ENCODE results near the gene POU3F1.
A peak's percentile ranks its signal among the peaks of the same experiment; 100 is the strongest.

POU3F1 gene

GRCh38 chr1:38022810-38023209 lies 23.8 kb downstream of the POU3F1 start:
- Histone ChIP-seq H3K9me3 (replicated peaks; ENCODE audit: low read length) (no peaks in the 10 kb centered on the region), H3K4me2 (ENCODE audit: low read length) (no peak overlapping the region), H3K9ac (ENCODE audit: low read depth, low read length) (no peak overlapping the region), H3K36me3 (ENCODE audit: insufficient read depth, low read length) (peaks cover 67% of the 10 kb centered on the region), H3K4me3 (ENCODE audit: low read length) (no peak overlapping the region), H3K27me3 (ENCODE audit: control insufficient read depth, insufficient read depth, low read length) (no peaks in the 10 kb centered on the region), H3K4me1 (ENCODE audit: control insufficient read depth, insufficient read depth, low read length) (peaks cover 15% of the 10 kb centered on the region)

GRCh38 chr1:38021969-38022368 lies 24.6 kb downstream of the POU3F1 start:
- H3K36me3 ChIP-seq (ENCODE audit: insufficient read depth, low read length) = peaks cover 71% of the 10 kb centered on the region
- H3K4me2 ChIP-seq (ENCODE audit: low read length) = no peak overlapping the region

GRCh38 chr1:38020396-38020795 lies 26.2 kb downstream of the POU3F1 start:
- Histone ChIP-seq H3K4me2 (ENCODE audit: low read length) (peak overlapping the region; percentile 52), H3K9ac (ENCODE audit: low read depth, low read length) (peak overlapping the region; percentile 9), H3K27me3 (ENCODE audit: control insufficient read depth, insufficient read depth, low read length) (no peaks in the 10 kb centered on the region), H3K36me3 (ENCODE audit: insufficient read depth, low read length) (peaks cover 63% of the 10 kb centered on the region), H3K4me3 (ENCODE audit: low read length) (no peak overlapping the region), H3K9me3 (replicated peaks; ENCODE audit: low read length) (no peaks in the 10 kb centered on the region), H3K4me1 (ENCODE audit: control insufficient read depth, insufficient read depth, low read length) (peaks cover 13% of the 10 kb centered on the region)

More at GRCh38 chr1:38021969-38022368, 24.6 kb downstream of the POU3F1 start:
- peaks cover 12% of the 10 kb centered on the region for H3K4me1 ChIP-seq (ENCODE audit: control insufficient read depth, insufficient read depth, low read length)
- no peak overlapping the region for H3K4me3 ChIP-seq (ENCODE audit: low read length)
- no peak overlapping the region for H3K9ac ChIP-seq (ENCODE audit: low read depth, low read length)
- no peaks in the 10 kb centered on the region for H3K9me3 ChIP-seq (replicated peaks; ENCODE audit: low read length)
- no peaks in the 10 kb centered on the region for H3K27me3 ChIP-seq (ENCODE audit: control insufficient read depth, insufficient read depth, low read length)

GRCh38 chr1:38018864-38019343 lies 27.7 kb downstream of the POU3F1 start:
- Histone ChIP-seq H3K4me2 (ENCODE audit: low read length) (no peak overlapping the region), H3K27me3 (ENCODE audit: control insufficient read depth, insufficient read depth, low read length) (no peaks in the 10 kb centered on the region), H3K9ac (ENCODE audit: low read depth, low read length) (no peak overlapping the region), H3K4me3 (ENCODE audit: low read length) (no peak overlapping the region), H3K36me3 (ENCODE audit: insufficient read depth, low read length) (peaks cover 52% of the 10 kb centered on the region), H3K4me1 (ENCODE audit: control insufficient read depth, insufficient read depth, low read length) (peaks cover 24% of the 10 kb centered on the region), H3K9me3 (replicated peaks; ENCODE audit: low read length) (no peaks in the 10 kb centered on the region)

GRCh38 chr1:38015978-38016725 lies 30.4 kb downstream of the POU3F1 start:
- Histone ChIP-seq H3K4me3 (ENCODE audit: low read length) (no peak overlapping the region), H3K4me1 (ENCODE audit: control insufficient read depth, insufficient read depth, low read length) (peaks cover 35% of the 10 kb centered on the region), H3K9ac (ENCODE audit: low read depth, low read length) (peak overlapping the region; percentile 16), H3K36me3 (ENCODE audit: insufficient read depth, low read length) (peaks cover 30% of the 10 kb centered on the region), H3K4me2 (ENCODE audit: low read length) (no peak overlapping the region), H3K27me3 (ENCODE audit: control insufficient read depth, insufficient read depth, low read length) (no peaks in the 10 kb centered on the region), H3K9me3 (replicated peaks; ENCODE audit: low read length) (no peaks in the 10 kb centered on the region)

- no peak overlapping the region for H3K9ac ChIP-seq (ENCODE audit: low read depth, low read length)
- H3K4me2 ChIP-seq (ENCODE audit: low read length) = peak overlapping the region; percentile 78
- H3K36me3 ChIP-seq (ENCODE audit: insufficient read depth, low read length) = peaks cover 25% of the 10 kb centered on the region
- no peaks in the 10 kb centered on the region for H3K27me3 ChIP-seq (ENCODE audit: control insufficient read depth, insufficient read depth, low read length)
- H3K9me3 ChIP-seq (replicated peaks; ENCODE audit: low read length) = no peaks in the 10 kb centered on the region
- peaks cover 26% of the 10 kb centered on the region for H3K4me1 ChIP-seq (ENCODE audit: control insufficient read depth, insufficient read depth, low read length)
- no peak overlapping the region for H3K4me3 ChIP-seq (ENCODE audit: low read length)
These were observed 31.7 kb downstream of the POU3F1 start for GRCh38 chr1:38014724-38015424.

GRCh38 chr1:38014171-38014570 lies 32.4 kb downstream of the POU3F1 start:
- Histone ChIP-seq H3K4me1 (ENCODE audit: control insufficient read depth, insufficient read depth, low read length) (peaks cover 27% of the 10 kb centered on the region), H3K36me3 (ENCODE audit: insufficient read depth, low read length) (peaks cover 20% of the 10 kb centered on the region), H3K9ac (ENCODE audit: low read depth, low read length) (peak overlapping the region; percentile 2), H3K9me3 (replicated peaks; ENCODE audit: low read length) (no peaks in the 10 kb centered on the region), H3K27me3 (ENCODE audit: control insufficient read depth, insufficient read depth, low read length) (no peaks in the 10 kb centered on the region), H3K4me2 (ENCODE audit: low read length) (peak overlapping the region; percentile 78), H3K4me3 (ENCODE audit: low read length) (peak overlapping the region; percentile 18)

- Histone ChIP-seq H3K27me3 (ENCODE audit: control insufficient read depth, insufficient read depth, low read length) (no peaks in the 10 kb centered on the region), H3K36me3 (ENCODE audit: insufficient read depth, low read length) (peaks cover 13% of the 10 kb centered on the region), H3K9ac (ENCODE audit: low read depth, low read length) (peak overlapping the region; percentile 96), H3K4me1 (ENCODE audit: control insufficient read depth, insufficient read depth, low read length) (peaks cover 34% of the 10 kb centered on the region), H3K4me3 (ENCODE audit: low read length) (peak overlapping the region; percentile 86), H3K9me3 (replicated peaks; ENCODE audit: low read length) (no peaks in the 10 kb centered on the region), H3K4me2 (ENCODE audit: low read length) (peak overlapping the region; percentile 78)
These were observed 33.4 kb downstream of the POU3F1 start for GRCh38 chr1:38013227-38013622.

- H3K4me2 ChIP-seq (ENCODE audit: low read length) = peak within 1 kb of the TSS; percentile 80
- peaks cover 34% of the 10 kb centered on the region for H3K4me1 ChIP-seq (ENCODE audit: control insufficient read depth, insufficient read depth, low read length)
- H3K4me3 ChIP-seq (ENCODE audit: low read length) = peak within 1 kb of the TSS; percentile 86
- H3K9me3 ChIP-seq (replicated peaks; ENCODE audit: low read length) = no peaks in the 10 kb centered on the region
- H3K27me3 ChIP-seq (ENCODE audit: control insufficient read depth, insufficient read depth, low read length) = no peaks in the 10 kb centered on the region
- H3K9ac ChIP-seq (ENCODE audit: low read depth, low read length) = peak within 1 kb of the TSS; percentile 96
- H3K36me3 ChIP-seq (ENCODE audit: insufficient read depth, low read length) = peaks cover 7% of the 10 kb centered on the region
These were observed 34.0 kb downstream of the POU3F1 start, which contains the start of gene UTP11 for GRCh38 chr1:38012363-38013226. Gene UTP11 (plus strand): TSS chr1:38012734. CDS start chr1:38012803, 69 bp downstream.

- no peaks in the 10 kb centered on the region for H3K9me3 ChIP-seq (replicated peaks; ENCODE audit: low read length)
- no peak overlapping the region for H3K4me2 ChIP-seq (ENCODE audit: low read length)
- no peak overlapping the region for H3K4me3 ChIP-seq (ENCODE audit: low read length)
- no peaks in the 10 kb centered on the region for H3K36me3 ChIP-seq (ENCODE audit: insufficient read depth, low read length)
- peaks cover 33% of the 10 kb centered on the region for H3K4me1 ChIP-seq (ENCODE audit: control insufficient read depth, insufficient read depth, low read length)
- H3K27me3 ChIP-seq (ENCODE audit: control insufficient read depth, insufficient read depth, low read length) = no peaks in the 10 kb centered on the region
- peak overlapping the region; percentile 25 for H3K9ac ChIP-seq (ENCODE audit: low read depth, low read length)
These were observed 36.8 kb downstream of the POU3F1 start for GRCh38 chr1:38009841-38010180.

Data from skeletal muscle satellite cell (primary cell).